ENCODE data around the gene ZBTB22. TPM values are rescaled to one million over a fixed set of nuclear protein-coding genes. Genes with fewer than 3 reads are reported as not detected.
A peak's percentile ranks its signal among the peaks of the same experiment; 100 is the strongest.
"Not testable (repeated sequence)": the region's sequence is repeated elsewhere in the genome, so short reads cannot be mapped to it uniquely, and the experiment has no call there.

Gene ZBTB22
- 20.3 TPM for polyA plus RNA-seq (2012; ENCODE audit: insufficient read depth, insufficient read length, low read depth)

DNA sequence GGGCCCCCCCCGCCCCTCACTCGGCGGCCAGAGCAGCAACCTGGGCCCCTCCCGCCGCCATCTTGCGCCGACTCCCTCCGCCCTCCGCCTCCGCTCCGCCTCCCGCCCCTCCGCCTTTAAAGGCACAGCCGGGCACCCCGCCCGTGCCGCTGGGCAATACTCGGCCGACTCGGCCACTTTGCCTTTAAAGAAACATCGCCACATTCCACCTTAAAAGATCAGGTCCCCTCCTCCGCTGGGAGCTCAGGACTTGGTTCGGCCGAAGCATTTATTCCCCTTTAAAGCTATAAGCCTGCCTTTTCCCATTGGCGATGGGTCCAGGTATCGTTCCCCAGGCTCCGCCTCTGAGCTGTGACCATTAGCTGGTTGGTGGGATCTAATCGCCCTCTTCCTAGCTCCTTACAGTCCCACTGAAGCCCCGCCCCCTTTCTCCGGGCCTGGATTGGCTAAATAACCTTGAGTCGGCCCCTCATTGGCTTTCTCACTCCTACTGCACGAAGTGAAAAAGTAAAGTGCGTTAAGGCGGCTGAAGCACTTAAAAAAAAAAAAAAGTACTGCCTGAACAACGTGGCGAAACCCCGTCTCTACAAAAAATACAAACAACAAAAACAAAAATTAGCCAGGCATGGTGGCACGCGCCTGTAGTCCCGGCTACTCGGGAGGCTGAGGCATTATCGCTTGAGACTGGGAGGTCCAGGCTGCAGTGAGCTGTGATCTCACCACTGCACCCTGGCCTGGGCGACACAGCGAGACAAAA, at the start of gene ZBTB22:
TSS of gene ZBTB22 (minus strand) at position 76 of the 757 bp plus-strand sequence. CDS start 828 bp downstream, outside the sequence.
- peak; percentile 99 for DNase-seq
- Histone ChIP-seq H3K4me1 (peaks cover 3% of the 10 kb centered on the region; the same call in 1 of the 2 replicates), H3K27me3 (no peaks in the 10 kb centered on the region), H3K36me3 (peaks cover 30% of the 10 kb centered on the region), H3K9me3 (no peaks in the 10 kb centered on the region), H3K4me3 (ENCODE audit: low read depth, low read length) (peak within 1 kb of the TSS; percentile 69)
- TF ChIP-seq, protein P1, sequence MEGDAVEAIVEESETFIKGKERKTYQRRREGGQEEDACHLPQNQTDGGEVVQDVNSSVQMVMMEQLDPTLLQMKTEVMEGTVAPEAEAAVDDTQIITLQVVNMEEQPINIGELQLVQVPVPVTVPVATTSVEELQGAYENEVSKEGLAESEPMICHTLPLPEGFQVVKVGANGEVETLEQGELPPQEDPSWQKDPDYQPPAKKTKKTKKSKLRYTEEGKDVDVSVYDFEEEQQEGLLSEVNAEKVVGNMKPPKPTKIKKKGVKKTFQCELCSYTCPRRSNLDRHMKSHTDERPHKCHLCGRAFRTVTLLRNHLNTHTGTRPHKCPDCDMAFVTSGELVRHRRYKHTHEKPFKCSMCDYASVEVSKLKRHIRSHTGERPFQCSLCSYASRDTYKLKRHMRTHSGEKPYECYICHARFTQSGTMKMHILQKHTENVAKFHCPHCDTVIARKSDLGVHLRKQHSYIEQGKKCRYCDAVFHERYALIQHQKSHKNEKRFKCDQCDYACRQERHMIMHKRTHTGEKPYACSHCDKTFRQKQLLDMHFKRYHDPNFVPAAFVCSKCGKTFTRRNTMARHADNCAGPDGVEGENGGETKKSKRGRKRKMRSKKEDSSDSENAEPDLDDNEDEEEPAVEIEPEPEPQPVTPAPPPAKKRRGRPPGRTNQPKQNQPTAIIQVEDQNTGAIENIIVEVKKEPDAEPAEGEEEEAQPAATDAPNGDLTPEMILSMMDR (IDR thresholded peaks at IDR 0.05; ENCODE audit: low read depth, low read length): no peak

DNA sequence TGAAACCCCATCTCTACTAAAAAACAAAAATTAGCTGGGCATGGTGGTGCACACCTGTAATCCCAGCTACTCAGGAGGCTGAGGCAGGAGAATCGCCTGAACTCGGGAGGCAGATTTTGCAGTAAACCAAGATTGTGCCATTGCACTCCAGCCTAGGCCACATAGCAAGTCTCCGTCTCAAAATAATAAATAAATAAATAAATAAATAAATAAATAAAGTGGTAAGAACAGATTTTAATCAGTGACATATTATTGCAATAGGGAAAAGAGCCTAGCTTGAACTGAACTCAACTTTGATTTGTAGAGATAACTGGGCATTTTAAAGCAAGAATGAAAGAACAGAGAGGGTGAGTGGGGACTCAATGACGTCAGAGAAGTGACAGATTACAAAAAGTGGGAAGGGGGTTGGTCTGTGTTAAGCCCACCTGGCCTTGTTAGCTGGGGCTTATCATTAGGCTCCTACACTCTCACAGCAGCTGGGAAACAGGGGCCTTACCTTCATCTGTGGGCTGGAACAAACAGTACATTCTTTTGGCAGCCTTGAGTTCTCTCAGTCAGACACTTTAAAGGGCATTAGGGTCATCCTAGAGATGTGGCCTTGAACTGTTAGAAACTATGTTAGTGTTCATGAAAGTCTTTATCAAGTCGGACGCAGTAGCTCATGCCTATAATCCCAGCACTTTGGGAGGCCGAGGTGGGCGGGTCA, 49.6 kb upstream of the ZBTB22 start:
- H3K9me3 ChIP-seq: no peaks in the 10 kb centered on the region
- no peak overlapping the region for H3K4me3 ChIP-seq (ENCODE audit: low read depth, low read length)
- H3K27me3 ChIP-seq: no peaks in the 10 kb centered on the region
- TF ChIP-seq, protein P1 (IDR thresholded peaks at IDR 0.05; ENCODE audit: low read depth, low read length): no peak
- H3K36me3 ChIP-seq: no peaks in the 10 kb centered on the region
- no peak for DNase-seq
- no peaks in the 10 kb centered on the region for H3K4me1 ChIP-seq

GRCh38 chr6:33365206-33365971, 47.8 kb upstream of the ZBTB22 start:
- not testable (repeated sequence) for DNase-seq; H3K4me1 ChIP-seq; H3K27me3 ChIP-seq; H3K9me3 ChIP-seq; H3K4me3 ChIP-seq (ENCODE audit: low read depth, low read length); H3K36me3 ChIP-seq

DNA sequence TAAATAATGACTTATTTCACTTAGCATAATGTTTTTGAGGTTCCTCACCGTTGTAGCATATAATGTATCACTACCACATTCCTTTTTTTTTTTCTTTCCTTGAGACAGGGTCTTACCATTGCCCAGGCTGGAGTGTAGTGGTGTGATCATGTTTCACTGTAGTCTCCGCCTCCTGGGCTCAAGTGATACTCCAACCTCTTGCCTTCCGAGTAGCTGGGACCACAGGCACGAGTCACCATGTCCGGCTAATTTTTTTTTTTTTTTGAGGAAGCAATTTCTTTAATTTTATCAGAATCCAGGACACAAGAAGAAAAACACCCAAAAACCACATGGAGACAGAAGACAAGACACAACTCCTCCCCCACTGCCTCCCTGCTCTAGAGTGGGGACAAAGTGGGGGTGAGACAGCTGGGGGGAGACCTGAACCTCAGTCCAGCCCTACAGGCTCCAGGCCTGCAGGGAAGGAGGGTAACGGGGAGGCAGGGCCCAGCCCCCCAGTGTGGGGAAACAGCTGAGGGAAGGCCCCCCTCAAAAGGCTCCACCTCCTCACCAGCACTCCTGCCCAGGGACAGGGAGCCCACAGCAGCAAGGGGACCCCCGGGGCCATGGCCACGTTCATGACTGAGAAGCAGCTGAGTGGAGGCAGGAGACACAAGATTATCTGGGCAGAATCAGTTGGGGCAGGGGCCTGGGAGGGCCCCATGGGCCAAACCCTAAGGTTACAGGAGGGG, 47.1 kb upstream of the ZBTB22 start:
- H3K27me3 ChIP-seq; H3K9me3 ChIP-seq; H3K36me3 ChIP-seq; H3K4me1 ChIP-seq; DNase-seq; H3K4me3 ChIP-seq (ENCODE audit: low read depth, low read length): not testable (repeated sequence)

DNA sequence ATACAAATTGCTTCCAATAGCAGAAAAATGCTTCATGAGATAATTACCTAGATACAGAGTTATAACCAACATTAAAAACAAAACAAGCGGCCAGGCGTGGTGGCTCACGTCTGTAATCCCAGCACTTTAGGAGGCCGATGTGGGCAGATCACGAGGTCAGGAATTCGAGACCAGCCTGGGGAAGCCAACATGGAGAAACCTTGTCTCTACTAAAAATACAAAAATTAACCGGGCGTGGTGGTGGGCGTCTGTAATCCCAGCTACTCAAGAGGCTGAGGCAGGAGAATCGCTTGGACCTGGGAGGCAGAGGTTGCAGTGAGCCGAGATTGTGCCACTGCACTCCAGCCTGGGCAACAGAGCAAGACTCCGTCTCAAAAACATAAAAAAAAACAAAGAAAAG, 45.9 kb upstream of the ZBTB22 start:
- H3K36me3 ChIP-seq; H3K4me1 ChIP-seq; DNase-seq; H3K4me3 ChIP-seq (ENCODE audit: low read depth, low read length); H3K27me3 ChIP-seq; H3K9me3 ChIP-seq: not testable (repeated sequence)

GRCh38 chr6:33359331-33359730, 41.8 kb upstream of the ZBTB22 start:
- TF ChIP-seq, protein P1 (IDR thresholded peaks at IDR 0.05; ENCODE audit: low read depth, low read length): no peak

DNA sequence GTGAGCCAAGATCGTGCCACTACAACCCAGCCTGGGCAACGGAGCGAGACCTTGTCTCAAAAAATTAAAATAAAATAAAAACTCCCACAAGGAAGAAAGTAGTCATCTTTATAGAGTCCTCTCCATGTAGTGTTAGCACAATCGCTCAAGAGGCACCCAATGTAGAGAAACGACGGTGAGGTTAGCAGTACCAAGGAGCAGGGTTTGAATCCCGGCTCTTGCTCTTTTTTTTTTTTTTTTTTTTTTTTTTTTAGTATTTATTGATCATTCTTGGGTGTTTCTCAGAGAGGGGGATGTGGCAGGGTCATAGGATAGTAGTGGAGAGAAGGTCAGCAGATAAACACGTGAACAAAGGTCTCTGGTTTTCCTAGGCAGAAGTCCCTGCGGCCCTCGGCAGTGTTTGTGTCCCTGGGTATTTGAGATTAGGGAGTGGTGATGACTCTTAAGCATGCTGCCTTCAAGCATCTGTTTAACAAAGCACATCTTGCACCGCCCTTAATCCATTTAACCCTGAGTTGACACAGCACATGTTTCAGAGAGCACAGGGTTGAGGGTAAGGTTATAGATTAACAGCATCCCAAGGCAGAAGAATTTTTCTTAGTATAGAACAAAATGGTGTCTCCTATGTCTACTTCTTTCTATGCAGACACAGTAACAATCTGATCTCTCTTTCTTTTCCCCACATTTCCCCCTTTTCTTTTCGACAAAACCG, 39.8 kb upstream of the ZBTB22 start:
- not testable (repeated sequence) for H3K9me3 ChIP-seq; H3K36me3 ChIP-seq; H3K4me3 ChIP-seq (ENCODE audit: low read depth, low read length); H3K4me1 ChIP-seq; H3K27me3 ChIP-seq; DNase-seq

More at GRCh38 chr6:33359331-33359730, 41.8 kb upstream of the ZBTB22 start:
- Histone ChIP-seq H3K36me3 (no peaks in the 10 kb centered on the region), H3K9me3 (no peaks in the 10 kb centered on the region), H3K4me1 (no peaks in the 10 kb centered on the region), H3K4me3 (ENCODE audit: low read depth, low read length) (no peak overlapping the region), H3K27me3 (no peaks in the 10 kb centered on the region)
- no peak for DNase-seq
